Measurements from ENCODE around the gene ADCY7. TPM values are rescaled to one million over a fixed set of nuclear protein-coding genes. Genes with fewer than 3 reads are reported as not detected.

The ADCY7 gene
- total and polyA plus RNA-seq, 9 of the 15 experiments (the other 6 are each of a cell fraction or from before 2014, with no cell fraction given), result 2.3 to 108 (median 28.6) TPM

GRCh38 chr16:50229149-50229726 lies 37.1 kb upstream of the ADCY7 start (continued):
- TF ChIP-seq, protein P1, sequence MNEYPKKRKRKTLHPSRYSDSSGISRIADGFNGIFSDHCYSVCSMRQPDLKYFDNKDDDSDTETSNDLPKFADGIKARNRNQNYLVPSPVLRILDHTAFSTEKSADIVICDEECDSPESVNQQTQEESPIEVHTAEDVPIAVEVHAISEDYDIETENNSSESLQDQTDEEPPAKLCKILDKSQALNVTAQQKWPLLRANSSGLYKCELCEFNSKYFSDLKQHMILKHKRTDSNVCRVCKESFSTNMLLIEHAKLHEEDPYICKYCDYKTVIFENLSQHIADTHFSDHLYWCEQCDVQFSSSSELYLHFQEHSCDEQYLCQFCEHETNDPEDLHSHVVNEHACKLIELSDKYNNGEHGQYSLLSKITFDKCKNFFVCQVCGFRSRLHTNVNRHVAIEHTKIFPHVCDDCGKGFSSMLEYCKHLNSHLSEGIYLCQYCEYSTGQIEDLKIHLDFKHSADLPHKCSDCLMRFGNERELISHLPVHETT (CRISPR knock-in tag; conservative IDR thresholded peaks at IDR 0.05 in 1 of 2, IDR thresholded peaks at IDR 0.05 in 1 of 2), result peak in 1 of 2 experiments; percentile 43; a peak in 1 of 4 replicates
- TF ChIP-seq SMARCE1 (IDR thresholded peaks at IDR 0.05), result 0 out of 2 replicates have a peak, but pooled peaks have one; percentile 34
- TF ChIP-seq ERF (CRISPR knock-in tag; IDR thresholded peaks at IDR 0.05), result 0 out of 2 replicates have a peak, but pooled peaks have one; percentile 43
- TF ChIP-seq FOXM1 (IDR thresholded peaks at IDR 0.05; ENCODE audit: low read depth), result peak; percentile 23; the same call in 1 of the 2 replicates
- TF ChIP-seq FOXM1 (CRISPR knock-in tag; IDR thresholded peaks at IDR 0.05; ENCODE audit: low read depth), result no peak
- 0 out of 4 replicates have a peak, but pooled peaks of 1 of the 2 experiments have one; percentile 16 for TF ChIP-seq HDAC1 (IDR thresholded peaks at IDR 0.05)
- TF ChIP-seq NR3C1 (CRISPR knock-in tag; IDR thresholded peaks at IDR 0.05), result no peak
- TF ChIP-seq NBN (IDR thresholded peaks at IDR 0.05; ENCODE audit: low read depth), result 0 out of 2 replicates have a peak, but pooled peaks have one; percentile 47
- TF ChIP-seq ATF7 (IDR thresholded peaks at IDR 0.05), result peak; percentile 85
- no peak for TF ChIP-seq NR4A1 (CRISPR knock-in tag; IDR thresholded peaks at IDR 0.05)
- no peak for TF ChIP-seq NR4A1 (tag; IDR thresholded peaks at IDR 0.05)
- TF ChIP-seq JUN (IDR thresholded peaks at IDR 0.05; ENCODE audit: borderline replicate concordance, low read depth, low read length), result peak; percentile 68
- TF ChIP-seq JUN (CRISPR knock-in tag; IDR thresholded peaks at IDR 0.05; ENCODE audit: borderline replicate concordance), result 0 out of 2 replicates have a peak, but pooled peaks have one; percentile 34
- TF ChIP-seq SMAD4 (CRISPR knock-in tag; conservative IDR thresholded peaks at IDR 0.05), result peak; percentile 20; the same call in 1 of the 2 replicates
- peak; percentile 48; the same call in 1 of the 2 replicates for TF ChIP-seq ZBTB40 (IDR thresholded peaks at IDR 0.05)
- no peak for TF ChIP-seq ZBTB40 (CRISPR knock-in tag; IDR thresholded peaks at IDR 0.05)
- TF ChIP-seq SMARCC2 (IDR thresholded peaks at IDR 0.05; ENCODE audit: low read depth), result 0 out of 2 replicates have a peak, but pooled peaks have one; percentile 52
- TF ChIP-seq MTA1 (IDR thresholded peaks at IDR 0.05; ENCODE audit: borderline replicate concordance), result peak; percentile 39; the same call in 1 of the 2 replicates
- 0 out of 2 replicates have a peak, but pooled peaks have one; percentile 36 for TF ChIP-seq HDAC2 (IDR thresholded peaks at IDR 0.05)
- no peak for TF ChIP-seq CC2D1A (IDR thresholded peaks at IDR 0.05)
